GM12878 (cell line): ENCODE data around the gene DHDH. TPM values are rescaled to one million over a fixed set of nuclear protein-coding genes. Genes with fewer than 3 reads are reported as not detected.

Experiments used
- CHD4 ChIP-seq: fragments of 200-600 bp; sonication (generic); IDR thresholded peaks from 2 replicates; pipeline ENCODE4 v1.6.1; 2016; ENCODE audit warnings: mild to moderate bottlenecking
- CREM ChIP-seq: IDR thresholded peaks from 2 replicates; pipeline ENCODE4 v1.6.1; 2014; ENCODE audit warnings: antibody characterized with exemption, low read depth
- ETV6 ChIP-seq, 2 experiments: fragments of 450-650 bp in 1 of 2; IDR thresholded peaks in 1 of 2; conservative IDR thresholded peaks in 1 of 2; 2 replicates each; pipeline ENCODE4 v1.6.1; 2014; ENCODE audit warnings: antibody characterized with exemption in 1 of 2, borderline replicate concordance in 1 of 2, low read depth in 1 of 2, mild to moderate bottlenecking in 1 of 2, moderate library complexity in 1 of 2
- FOXK2 ChIP-seq: fragments of 450-650 bp; IDR thresholded peaks from 2 replicates; pipeline ENCODE4 v1.6.1; 2017; ENCODE audit warnings: mild to moderate bottlenecking, moderate library complexity
- IKZF1 ChIP-seq: fragments of 450-650 bp; conservative IDR thresholded peaks from 2 replicates; pipeline ENCODE4 v1.6.1; 2017; ENCODE audit warnings: antibody characterized with exemption, mild to moderate bottlenecking
- MLLT1 ChIP-seq: fragments of 450-650 bp; IDR thresholded peaks from 2 replicates; pipeline ENCODE4 v1.6.1; 2016; ENCODE audit warnings: mild to moderate bottlenecking
- SIX5 ChIP-seq: IDR thresholded peaks from 2 replicates; pipeline ENCODE4 v1.6.1; 2011; ENCODE audit warnings: mild to moderate bottlenecking, low read depth, low read length, moderate library complexity; ENCODE audit not compliant: severe bottlenecking
- YY1 ChIP-seq: IDR thresholded peaks from 2 replicates; pipeline ENCODE4 v1.6.1; 2011; ENCODE audit warnings: low read depth, mild to moderate bottlenecking, low read length
- ZBTB40 ChIP-seq: fragments of 450-650 bp; IDR thresholded peaks from 2 replicates; pipeline ENCODE4 v1.6.1; 2016; ENCODE audit warnings: mild to moderate bottlenecking, moderate library complexity, borderline replicate concordance
- polyA plus RNA-seq, 11 experiments: library from polyadenylated mRNA; depleted of rRNA in 4 of 11; unstranded in 6 of 11; stranded (reverse) in 5 of 11; fragments of >200 nt; fragmentation: Nextera tagmentation in 4 of 11; fragmentation: Illumina TruSeq in 1 of 11; extraction: Ambion mirVana in 4 of 11; extraction: Trizol in 1 of 11; gene quantifications; 1 replicate in 1 of 11; 2 replicates in 10 of 11; pipeline versions ENCODE4 v1.2.1 to v1.2.3, GENCODE V29; 2011 to 2016; ENCODE audit warnings: inconsistent platforms in 2 of 11, missing spikeins in 2 of 11, low read depth in 1 of 11
- total RNA-seq, 4 experiments: library from RNA; depleted of rRNA in 3 of 4; stranded (reverse); fragments of >200 nt in 3 of 4; fragmentation: Illumina TruSeq in 1 of 4; extraction: Trizol in 1 of 4; gene quantifications; 2 replicates each; pipeline versions ENCODE4 v1.2.1 to v1.2.3, GENCODE V29; 2013 to 2021

The DHDH gene
- total and polyA plus RNA-seq, 10 of the 15 experiments (the other 5 are each of a cell fraction or from before 2014, with no cell fraction given) = 0.13 to 0.21 (median 0.15) TPM; not detected in 7

DNA sequence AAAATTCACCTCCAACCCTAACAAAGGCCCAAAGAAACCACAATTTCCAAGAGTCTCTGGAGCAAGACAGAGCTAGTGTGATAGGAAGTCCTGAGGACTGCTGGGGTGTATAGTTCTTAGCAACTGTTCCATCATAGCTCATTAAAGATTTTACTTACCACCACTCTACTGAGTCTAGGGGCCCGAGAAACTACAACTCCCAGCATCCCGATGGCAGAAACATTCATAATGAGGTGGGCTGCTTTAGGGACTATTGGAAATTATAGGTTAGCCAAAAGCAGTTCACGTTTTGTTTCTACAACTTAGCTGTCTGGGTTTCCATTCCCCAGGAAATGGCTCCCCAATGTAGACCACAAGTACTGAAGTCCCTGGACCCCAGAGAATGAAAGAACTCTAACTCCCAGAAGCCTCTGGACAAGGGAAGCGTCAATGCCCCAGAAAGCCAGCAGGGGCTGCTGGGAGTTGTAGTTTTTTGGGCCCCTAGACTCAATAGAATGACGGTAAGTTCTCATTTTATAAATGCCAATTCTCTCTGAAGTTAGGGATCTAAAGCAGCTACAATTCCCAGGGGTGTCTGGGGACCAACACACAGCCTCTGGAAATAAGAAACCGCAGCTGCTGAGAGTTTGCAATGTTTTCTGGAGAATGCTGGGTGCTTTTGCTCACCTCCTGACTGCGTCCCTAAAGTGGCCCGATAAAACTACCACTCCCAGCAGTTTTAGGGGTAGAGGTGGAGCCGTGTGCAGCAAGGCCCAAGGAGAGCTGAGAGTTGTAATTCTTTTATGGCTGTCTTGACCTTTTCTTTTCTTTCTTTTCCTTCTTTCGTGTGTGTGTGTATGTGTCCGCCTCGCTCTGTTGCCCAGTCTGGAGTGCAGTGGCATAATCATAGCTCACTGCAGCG, 42.7 kb downstream of the DHDH start (continued):
- TF ChIP-seq ETV6 (conservative IDR thresholded peaks at IDR 0.05 in 1 of 2, IDR thresholded peaks at IDR 0.05 in 1 of 2; ENCODE audit: borderline replicate concordance in 1 of 2, low read depth in 1 of 2) (no peak), CREM (peak; percentile 97), ZBTB40 (peak; percentile 62; the same call in 1 of the 2 replicates), MLLT1 (no peak), IKZF1 (peak; percentile 93), FOXK2 (no peak), YY1 (peak; percentile 85), SIX5 (peak; percentile 98), CHD4 (no peak)
